Kidney (tissue), 14 donors: ENCODE measurements around the gene CIITA. TPM values are rescaled to one million over a fixed set of nuclear protein-coding genes. Genes with fewer than 3 reads are reported as not detected.

Source experiments
- DNase-seq, 5 donors: peaks; one replicate each; pipeline ENCODE4 v3.0.0-alpha.2; 2013 to 2020
- FAIRE-seq: peaks from 2 replicates; lab custom pipeline; 2012; peaks lifted over from hg19 to GRCh38; lab: Jason Lieb, UNC
- H3K27ac ChIP-seq, 2 donors: one replicate each; pipeline ENCODE4 v1.7.0; 2013; ENCODE audit warnings: low read depth in 2 of 2, low read length in 2 of 2, inconsistent platforms in 1 of 2
- H3K27me3 ChIP-seq: one replicate; pipeline ENCODE4 v1.7.1; 2013; ENCODE audit warnings: low read length, inconsistent platforms; ENCODE audit not compliant: control insufficient read depth, insufficient read depth
- H3K36me3 ChIP-seq, 3 donors: one replicate each; pipeline versions ENCODE4 v1.7.0 to v1.7.1; 2013; ENCODE audit warnings: low read length in 3 of 3, control low read depth in 1 of 3, inconsistent platforms in 1 of 3; ENCODE audit not compliant: insufficient read depth in 3 of 3, control insufficient read depth in 2 of 3
- H3K4me1 ChIP-seq, 3 donors: one replicate each; pipeline versions ENCODE4 v1.7.0 to v1.7.1; 2013; ENCODE audit warnings: low read length in 3 of 3, inconsistent platforms in 1 of 3, low read depth in 1 of 3; ENCODE audit not compliant: control insufficient read depth in 2 of 3, insufficient read depth in 2 of 3
- H3K4me3 ChIP-seq, 3 donors: one replicate each; pipeline versions ENCODE4 v1.7.0 to v1.8.1; 2013; ENCODE audit warnings: low read length in 3 of 3, control low read depth in 1 of 3, inconsistent platforms in 1 of 3
- H3K9ac ChIP-seq, 3 donors: one replicate each; pipeline versions ENCODE4 v1.7.0 to v1.7.1; 2013; ENCODE audit warnings: low read length in 3 of 3, control low read depth in 1 of 3, inconsistent platforms in 1 of 3
- H3K9me3 ChIP-seq, 3 donors: one replicate each; pipeline versions ENCODE4 v1.7.0 to v1.7.1; 2013; ENCODE audit warnings: low read length in 3 of 3, control low read depth in 1 of 3, inconsistent platforms in 1 of 3; ENCODE audit not compliant: control insufficient read depth in 2 of 3, insufficient read depth in 1 of 3
- intact Hi-C: fragments of 100-400 bp; cut with DNase I; formaldehyde crosslinking; loops from one replicate; pipeline ENCODE4 v1.11.1; 2022
- polyA plus RNA-seq: library from polyadenylated mRNA; stranded (reverse); fragments of 350-450 nt; fragmentation: Illumina TruSeq; extraction: RNeasy Lipid Tissue Mini Kit (QIAGEN cat#74804); gene quantifications from one replicate; pipeline ENCODE4 v1.2.3, GENCODE V29; 2014; ENCODE audit warnings: low read depth, low replicate concordance; ENCODE audit not compliant: insufficient read depth
- total RNA-seq: library from RNA; stranded (reverse); fragmentation: NEBNext Ultra II Directional; extraction: Animal tissue kit (Norgen Biotek cat#: 25700); gene quantifications from one replicate; pipeline ENCODE4 v1.2.1, GENCODE V29; 2021
- TF ChIP-seq, protein P1 (sequence below): IDR thresholded peaks from 3 replicates; pipeline ENCODE4 v1.5.1; 2012; ENCODE audit warnings: mild to moderate bottlenecking, moderate library complexity, borderline replicate concordance; ENCODE audit not compliant: insufficient read depth; ENCODE audit errors: extremely low read depth
- donor health status: control.
- donor health status: control.
- donor health status: control.
- donor health status: control.
- donor health status: control.
- donor health status: DM: yes; HTN: yes; CAD: no.
- donor health status: Normal renal cell carcinoma (clear cell type).

The CIITA gene
- total and polyA plus RNA-seq, 2 donors from 2014 or later: 8.3 to 50.5 TPM

DNA sequence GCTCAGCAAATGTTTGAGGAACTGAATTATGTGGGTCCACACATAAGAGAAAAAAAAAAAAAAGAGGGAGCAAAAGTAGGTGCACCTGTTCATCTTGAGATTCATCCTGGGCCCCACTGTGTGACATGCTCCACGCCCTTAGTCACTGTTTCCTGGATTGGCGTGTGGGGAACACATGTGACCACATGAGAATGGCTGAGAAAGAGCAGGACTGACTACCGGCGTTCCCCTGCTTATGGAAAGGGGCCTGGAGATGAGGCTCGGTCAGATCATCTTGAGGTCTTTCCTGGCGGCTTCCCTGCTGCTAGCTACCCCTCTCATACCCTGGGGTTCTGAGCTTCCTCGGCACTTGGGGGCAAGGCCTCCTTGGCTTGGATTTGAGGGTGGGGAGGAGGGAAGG is 61.3 kb downstream of the CIITA start:
- DNase-seq (no peak), FAIRE-seq (no peak)
- H3K9me3 ChIP-seq: no peaks in the 10 kb centered on the region
- peak overlapping the region in 2 of 3 donors; percentile 7 to 84 for H3K4me3 ChIP-seq
- H3K9ac ChIP-seq: no peak overlapping the region
- peaks cover 0 to 6% (median 3%) of the 10 kb centered on the region in 3 donors for H3K36me3 ChIP-seq
- H3K27me3 ChIP-seq: no peaks in the 10 kb centered on the region
- H3K4me1 ChIP-seq: peaks cover 0 to 58% (median 43%) of the 10 kb centered on the region in 3 donors
- peak overlapping the region; percentile 30 to 59 for H3K27ac ChIP-seq
- intact Hi-C loops: no loop called here
- TF ChIP-seq, protein P1, sequence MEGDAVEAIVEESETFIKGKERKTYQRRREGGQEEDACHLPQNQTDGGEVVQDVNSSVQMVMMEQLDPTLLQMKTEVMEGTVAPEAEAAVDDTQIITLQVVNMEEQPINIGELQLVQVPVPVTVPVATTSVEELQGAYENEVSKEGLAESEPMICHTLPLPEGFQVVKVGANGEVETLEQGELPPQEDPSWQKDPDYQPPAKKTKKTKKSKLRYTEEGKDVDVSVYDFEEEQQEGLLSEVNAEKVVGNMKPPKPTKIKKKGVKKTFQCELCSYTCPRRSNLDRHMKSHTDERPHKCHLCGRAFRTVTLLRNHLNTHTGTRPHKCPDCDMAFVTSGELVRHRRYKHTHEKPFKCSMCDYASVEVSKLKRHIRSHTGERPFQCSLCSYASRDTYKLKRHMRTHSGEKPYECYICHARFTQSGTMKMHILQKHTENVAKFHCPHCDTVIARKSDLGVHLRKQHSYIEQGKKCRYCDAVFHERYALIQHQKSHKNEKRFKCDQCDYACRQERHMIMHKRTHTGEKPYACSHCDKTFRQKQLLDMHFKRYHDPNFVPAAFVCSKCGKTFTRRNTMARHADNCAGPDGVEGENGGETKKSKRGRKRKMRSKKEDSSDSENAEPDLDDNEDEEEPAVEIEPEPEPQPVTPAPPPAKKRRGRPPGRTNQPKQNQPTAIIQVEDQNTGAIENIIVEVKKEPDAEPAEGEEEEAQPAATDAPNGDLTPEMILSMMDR: no peak

DNA sequence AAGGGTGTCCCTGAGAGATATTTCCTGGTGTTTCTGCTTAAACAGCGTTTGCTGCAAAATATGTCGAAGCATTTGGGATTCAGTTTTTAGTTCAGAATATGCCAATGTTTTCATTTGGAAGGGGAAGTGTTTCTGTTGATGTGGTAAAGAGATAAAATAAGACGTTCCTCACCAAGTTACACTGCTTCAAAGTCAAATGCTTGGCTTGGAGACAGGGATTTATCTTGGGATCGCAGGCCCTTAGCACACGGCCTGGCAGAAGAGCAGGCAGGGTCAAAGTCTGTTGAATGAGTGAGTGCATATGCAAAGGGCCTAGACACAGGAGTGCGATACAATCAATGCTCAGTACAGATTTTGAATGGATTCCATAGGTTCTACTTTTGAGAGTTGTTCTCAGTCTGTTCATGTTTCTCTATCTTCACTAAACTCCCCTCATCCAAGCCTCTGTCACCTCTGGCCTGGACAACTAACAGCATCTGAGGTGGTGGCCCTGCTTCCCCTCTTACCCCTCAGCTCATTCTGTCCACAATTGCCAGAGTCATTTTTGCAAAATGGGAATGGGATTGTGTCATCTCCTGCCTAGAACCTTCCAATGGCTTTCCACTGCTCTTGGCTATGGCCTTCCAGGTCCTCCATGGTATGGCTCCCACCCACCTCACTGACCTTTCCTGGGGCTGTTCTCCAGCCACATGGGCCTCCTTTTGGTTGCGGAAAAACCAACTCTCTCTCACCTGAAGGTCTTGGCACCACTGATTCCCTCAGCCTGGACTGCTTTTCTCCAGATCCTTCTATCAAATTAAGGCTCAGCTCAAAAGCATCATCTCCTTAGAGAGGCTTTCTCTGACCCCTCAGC is 62.0 kb downstream of the CIITA start:
- peaks cover 0 to 60% (median 50%) of the 10 kb centered on the region in 3 donors for H3K4me1 ChIP-seq
- H3K4me3 ChIP-seq: peak overlapping the region in 2 of 3 donors; percentile 48 to 84
- no peaks in the 10 kb centered on the region for H3K36me3 ChIP-seq
- intact Hi-C loops: no loop called here
- no peak overlapping the region for H3K9ac ChIP-seq
- peak overlapping the region; percentile 52 to 62 for H3K27ac ChIP-seq
- no peaks in the 10 kb centered on the region for H3K27me3 ChIP-seq
- DNase-seq: no peak
- FAIRE-seq: no peak
- TF ChIP-seq, protein P1: no peak
- no peaks in the 10 kb centered on the region for H3K9me3 ChIP-seq

DNA sequence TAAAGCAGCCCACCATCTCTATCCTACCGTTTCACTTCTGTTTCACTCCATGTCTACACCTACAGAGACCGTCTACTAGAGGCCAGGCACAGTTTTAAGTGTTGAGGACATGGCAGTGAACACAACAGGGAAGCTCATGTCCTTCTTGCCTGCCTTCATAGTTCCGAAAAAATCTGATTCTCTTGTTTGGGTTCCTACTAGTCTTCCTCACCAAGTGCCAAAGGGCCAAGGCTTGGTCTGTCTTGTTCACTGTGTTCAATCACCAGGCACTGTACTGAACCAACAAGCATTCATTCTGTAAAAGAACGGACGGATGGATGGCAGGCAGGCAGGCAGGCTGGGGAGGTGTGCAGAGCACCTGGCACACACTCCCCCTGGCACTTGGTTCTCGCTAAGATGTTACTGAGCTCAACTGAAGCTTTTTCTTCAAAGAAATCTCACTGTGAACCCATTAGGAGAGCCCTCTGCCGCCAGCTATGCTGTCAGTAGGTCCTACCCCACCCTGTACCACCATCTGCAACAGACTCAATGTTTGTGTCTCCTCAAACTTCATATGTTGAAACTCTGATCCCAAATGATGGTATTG is 62.7 kb downstream of the CIITA start:
- DNase-seq: no peak
- H3K4me3 ChIP-seq: peak overlapping the region in 2 of 3 donors; percentile 84 to 87
- H3K9ac ChIP-seq: peak overlapping the region in 1 of 3 donors; percentile 89
- H3K4me1 ChIP-seq: peaks cover 0 to 55% (median 50%) of the 10 kb centered on the region in 3 donors
- H3K27ac ChIP-seq: peak overlapping the region; percentile 52 to 62
- intact Hi-C loops: no loop called here
- TF ChIP-seq, protein P1: no peak
- FAIRE-seq: no peak
- H3K36me3 ChIP-seq: no peaks in the 10 kb centered on the region
- no peaks in the 10 kb centered on the region for H3K9me3 ChIP-seq
- no peaks in the 10 kb centered on the region for H3K27me3 ChIP-seq
